Left hindlimb (tissue), 1 donor: ENCODE data around the gene ARHGAP15.

Experiments
- DNase-seq: peaks from one replicate; pipeline ENCODE4 v3.0.0-alpha.2; 2018

Gene ARHGAP15

DNA sequence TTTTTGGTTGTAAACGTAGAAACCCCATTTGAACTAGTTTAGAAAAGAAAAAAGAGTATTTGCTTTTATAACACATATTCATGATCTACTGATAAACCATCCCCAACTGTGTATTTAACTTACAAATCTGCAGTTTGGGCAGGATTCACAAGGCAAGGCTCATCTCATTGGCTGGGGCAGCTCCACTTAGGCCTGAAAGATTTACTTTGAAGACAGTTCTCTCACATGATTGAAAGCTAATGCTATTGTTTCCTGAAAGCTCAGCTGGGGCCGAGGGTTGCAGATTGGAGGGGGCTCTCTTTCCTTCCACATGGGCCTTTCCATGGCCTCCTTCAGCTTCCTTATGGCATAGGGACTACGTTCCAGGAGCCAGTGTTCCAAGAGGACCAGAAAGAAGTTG is 47.4 kb downstream of the ARHGAP15 start:
- no peak for DNase-seq

DNA sequence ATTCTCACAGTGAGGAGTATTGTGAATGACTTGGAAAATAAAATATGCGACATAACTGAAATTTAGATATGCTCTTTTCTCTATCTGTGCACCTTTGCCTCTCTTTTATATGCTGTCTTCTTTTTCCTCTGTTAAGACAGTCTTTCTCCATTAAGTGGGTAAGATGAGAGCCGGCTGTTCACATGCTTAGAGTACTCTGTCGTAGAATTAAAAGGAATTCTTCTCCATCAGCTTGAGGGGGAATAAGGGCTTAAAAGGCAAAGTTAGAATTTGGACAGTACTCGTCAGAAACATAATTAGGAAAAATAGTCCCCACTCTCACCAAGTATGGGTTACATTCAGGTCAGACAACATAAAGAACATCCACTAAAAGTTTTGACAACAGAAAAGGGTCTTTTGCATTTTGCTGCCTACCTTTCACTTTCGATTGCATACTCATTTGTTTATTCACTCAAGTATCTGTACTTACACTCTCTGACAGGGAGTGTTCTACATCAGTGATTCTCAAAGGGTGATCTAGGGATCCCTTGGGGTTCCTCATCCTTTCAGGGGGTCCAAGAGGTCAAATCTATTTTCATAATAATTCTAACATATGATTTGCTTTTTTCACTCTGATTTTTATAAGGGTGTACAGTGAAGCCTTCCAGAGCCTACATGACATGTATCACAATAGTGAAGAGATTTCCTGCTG is 48.0 kb downstream of the ARHGAP15 start:
- no peak for DNase-seq

DNA sequence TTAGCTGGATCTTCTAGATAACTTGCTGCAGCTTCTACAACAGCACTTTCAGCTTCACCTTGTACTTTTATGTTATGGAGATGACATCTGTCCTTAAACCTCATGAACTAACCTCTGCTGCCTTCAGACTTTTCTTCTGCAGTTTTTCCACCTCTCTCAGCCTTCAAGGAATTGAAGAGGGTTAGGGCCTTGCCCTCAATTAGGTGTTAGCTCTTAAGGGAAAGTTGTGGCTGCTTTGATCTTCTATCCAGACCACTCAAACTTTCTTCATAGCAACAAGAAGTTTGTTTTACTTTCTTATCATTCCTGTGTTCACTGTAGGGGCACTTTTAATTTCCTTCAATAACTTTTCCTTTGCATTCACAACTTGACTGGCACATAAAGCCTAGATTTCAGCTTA is 52.3 kb downstream of the ARHGAP15 start:
- DNase-seq, result no peak

DNA sequence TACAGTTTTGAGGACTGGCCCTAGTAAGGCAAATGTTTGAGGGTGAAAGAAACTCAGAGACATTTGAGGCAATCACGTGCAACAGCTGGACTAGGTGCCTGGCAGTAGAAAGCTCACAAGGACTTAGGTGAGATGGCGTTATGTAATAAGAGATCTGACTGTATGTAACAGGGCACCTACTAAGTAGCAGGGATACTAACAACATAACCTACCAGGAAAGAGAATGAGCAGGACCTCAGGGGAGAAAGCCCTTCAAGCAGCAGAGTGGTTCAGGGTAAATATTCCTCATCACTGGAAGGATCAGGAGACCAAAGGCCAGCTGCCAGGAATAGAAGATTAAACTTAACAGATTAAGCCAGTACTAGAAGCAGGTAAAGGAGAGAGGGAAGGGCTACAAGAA is 53.4 kb downstream of the ARHGAP15 start:
- DNase-seq, result no peak

DNA sequence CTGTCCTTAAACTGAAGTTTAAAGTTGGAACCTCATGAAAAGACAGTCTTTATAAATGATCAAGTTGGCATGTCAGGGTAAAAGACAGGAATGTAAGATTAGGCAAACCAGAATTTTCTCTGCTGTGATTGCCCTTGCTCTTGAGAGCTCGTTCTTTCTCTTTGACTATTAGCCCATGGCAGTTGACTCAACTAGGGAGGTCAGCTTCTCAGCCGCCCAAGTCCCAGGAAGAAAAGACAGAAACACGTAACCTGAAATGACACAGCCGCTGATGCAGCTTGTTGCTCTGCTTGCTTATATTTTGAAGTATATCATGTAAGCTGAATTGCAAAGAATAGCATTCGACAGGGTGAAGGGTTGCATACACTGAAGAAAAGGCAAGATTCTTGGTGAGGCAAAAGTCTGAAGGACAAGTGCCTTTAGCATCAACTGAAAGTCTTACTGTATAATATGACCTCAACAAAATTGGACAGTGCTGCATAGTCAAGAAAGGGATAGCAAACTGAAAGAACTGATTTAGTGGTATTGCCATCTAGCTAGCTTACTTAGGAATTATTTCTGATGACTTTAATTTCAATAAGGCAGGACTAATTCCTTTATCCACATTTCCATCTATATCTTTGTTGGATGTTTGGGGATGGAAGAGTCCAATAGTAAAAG is 54.7 kb downstream of the ARHGAP15 start:
- DNase-seq, result no peak

DNA sequence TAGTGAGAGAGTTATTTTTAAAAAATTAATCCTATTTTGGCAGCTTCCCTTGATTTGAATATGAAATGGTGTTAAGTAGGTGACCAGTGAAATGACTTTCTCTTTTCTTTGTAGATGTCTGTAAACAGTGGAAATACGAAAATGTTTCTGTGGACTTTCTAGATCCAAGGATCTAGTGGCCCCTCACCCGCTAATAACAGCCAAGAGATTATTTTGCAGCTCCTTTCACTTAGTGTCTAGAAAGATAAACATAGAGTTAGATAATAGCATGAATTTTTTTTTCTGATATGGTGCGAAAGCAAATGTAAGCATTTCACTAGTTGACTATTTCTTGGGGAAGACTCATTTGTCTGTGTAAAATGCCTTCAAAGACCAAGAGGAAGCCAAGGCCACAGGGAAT is 57.7 kb downstream of the ARHGAP15 start:
- no peak for DNase-seq

DNA sequence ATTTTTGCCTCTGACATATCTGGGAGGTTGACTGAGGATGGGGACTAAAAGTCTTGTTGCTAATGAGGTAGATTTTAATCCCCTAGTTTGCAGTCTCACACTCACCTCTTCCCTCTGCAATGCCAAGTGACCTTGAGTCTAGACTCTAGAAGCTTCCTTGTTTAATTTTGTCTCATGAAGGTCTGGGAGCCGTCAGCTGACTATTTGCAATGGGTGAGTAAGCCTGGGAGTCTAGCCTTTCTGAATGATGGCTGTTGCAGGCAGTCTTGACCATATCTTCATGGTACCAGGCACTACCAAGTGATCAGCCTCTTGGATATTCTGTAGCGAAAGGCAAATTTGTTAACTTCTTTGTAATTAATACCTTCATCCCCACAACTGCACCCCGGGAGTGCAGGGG is 61.2 kb downstream of the ARHGAP15 start:
- DNase-seq, result no peak

DNA sequence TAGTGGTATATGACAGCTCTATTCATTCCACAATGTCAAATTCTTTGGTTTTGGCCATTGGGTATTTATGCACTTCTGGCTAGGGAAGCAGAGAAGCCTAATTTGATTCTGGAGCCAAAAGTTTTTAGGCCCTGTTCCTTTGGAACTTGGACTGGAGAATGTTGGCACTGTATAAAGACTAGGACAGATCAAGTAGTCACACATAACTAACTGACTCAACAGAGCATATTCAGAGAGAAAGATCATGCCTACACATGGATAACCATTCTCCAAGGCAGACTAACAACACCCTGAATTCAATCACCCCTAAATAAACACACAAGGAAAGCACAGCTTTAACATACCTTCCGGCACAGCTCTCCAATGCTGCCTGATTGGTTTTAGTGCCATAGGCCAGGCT is 62.9 kb downstream of the ARHGAP15 start:
- no peak for DNase-seq

DNA sequence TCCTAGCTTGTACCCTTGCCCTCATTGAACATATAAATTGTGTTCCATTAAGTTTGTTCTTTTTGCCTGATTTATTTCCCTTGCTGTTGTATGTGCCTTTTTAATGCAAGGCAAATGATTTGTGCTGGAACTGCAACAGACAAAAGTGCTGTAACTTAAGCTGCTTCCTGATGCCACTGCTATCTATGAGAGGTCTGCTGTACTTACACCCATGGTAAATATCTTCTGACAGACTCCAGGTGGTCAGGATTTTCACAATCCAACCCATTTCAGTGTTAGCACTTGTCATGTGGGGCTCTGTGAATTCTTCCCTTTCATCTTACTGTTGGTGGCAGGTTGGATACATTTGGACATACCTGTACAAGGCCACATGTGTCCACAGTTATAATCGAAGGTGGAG is 63.5 kb downstream of the ARHGAP15 start:
- no peak for DNase-seq

DNA sequence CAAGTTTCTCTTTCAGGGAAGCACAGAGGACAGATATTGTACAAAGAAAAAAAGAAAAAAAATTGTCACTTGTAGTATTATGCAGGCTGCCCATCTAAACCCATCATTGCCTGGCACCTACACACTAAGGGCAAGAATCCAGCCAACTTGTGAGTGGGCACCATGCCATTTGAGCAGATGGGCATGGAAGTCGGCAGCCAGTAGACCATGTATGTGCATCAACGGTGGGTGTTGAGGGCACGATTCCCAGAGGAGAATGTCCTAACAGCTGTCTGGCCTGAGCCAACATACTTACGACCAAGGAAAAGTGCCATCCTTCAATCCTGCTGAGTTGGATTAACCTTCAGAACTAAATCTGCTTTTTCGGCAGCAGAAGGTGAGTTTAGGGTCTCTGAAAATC is 63.9 kb downstream of the ARHGAP15 start:
- peak; percentile 26 for DNase-seq

DNA sequence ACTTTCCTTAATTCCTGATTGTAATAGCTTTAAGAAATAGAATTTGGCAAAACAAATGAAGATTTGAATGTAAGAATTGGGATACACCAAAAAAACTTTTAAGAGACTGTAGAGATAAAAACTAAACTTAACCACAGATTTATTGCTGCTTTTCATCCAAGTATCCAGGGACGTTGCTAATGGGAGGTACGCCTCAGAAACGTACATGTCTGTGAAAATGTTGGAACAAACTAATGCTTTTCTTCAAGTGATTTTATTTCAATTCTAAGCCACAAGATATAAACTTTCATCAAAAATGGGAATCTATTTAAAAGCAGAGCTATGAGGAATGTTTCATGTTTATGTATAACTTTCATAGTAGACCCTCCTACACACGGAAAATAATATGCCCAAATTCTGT is 66.3 kb downstream of the ARHGAP15 start:
- DNase-seq, result no peak

DNA sequence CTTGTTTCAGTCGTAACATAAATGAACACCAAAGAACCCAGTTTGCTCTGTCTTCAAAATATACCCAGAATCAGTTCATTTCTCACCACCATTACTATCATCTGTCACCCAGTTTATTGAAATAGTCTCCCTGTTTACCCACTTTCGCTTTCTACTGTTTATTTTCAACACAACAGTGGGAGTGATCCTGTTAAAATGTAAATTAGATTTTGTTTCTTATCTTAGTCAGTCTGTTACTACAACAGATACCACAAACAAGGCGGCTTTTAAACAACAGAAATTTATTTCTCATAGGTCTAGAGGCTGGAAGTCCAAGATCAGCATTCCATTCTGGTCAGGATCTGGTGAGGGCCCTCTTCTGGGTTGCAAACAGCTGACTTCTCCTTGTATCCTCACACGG is 74.8 kb downstream of the ARHGAP15 start:
- no peak for DNase-seq

DNA sequence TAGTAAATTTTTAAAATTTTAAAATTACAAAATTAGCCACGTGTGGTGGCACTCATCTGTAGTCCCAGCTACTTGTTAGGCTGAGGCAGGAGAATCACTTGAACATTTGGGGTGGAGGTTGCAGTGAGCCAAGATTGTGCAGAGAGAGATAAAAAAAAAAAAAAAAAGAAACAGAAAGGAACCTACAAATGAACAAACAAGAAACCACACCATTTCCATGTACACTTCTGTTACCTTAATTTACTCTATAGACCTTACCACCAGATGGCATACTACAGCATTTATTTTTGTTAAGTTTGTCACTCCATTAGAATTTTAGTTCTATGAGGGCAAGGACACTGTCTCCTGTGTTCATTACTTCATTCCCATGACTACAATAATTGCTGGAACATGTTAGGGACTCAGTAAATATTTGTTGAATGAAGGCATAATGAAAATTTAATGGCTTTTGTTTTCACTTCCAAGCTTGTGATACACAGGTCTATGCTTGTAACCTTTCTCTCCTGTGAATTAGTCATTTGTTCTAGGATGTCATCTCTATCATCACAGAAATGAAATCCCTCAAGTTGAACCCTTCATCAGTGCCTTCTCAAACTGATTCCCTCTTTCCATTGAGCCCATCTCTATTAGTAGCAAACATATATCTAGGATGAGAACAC is 76.0 kb downstream of the ARHGAP15 start:
- no peak for DNase-seq

DNA sequence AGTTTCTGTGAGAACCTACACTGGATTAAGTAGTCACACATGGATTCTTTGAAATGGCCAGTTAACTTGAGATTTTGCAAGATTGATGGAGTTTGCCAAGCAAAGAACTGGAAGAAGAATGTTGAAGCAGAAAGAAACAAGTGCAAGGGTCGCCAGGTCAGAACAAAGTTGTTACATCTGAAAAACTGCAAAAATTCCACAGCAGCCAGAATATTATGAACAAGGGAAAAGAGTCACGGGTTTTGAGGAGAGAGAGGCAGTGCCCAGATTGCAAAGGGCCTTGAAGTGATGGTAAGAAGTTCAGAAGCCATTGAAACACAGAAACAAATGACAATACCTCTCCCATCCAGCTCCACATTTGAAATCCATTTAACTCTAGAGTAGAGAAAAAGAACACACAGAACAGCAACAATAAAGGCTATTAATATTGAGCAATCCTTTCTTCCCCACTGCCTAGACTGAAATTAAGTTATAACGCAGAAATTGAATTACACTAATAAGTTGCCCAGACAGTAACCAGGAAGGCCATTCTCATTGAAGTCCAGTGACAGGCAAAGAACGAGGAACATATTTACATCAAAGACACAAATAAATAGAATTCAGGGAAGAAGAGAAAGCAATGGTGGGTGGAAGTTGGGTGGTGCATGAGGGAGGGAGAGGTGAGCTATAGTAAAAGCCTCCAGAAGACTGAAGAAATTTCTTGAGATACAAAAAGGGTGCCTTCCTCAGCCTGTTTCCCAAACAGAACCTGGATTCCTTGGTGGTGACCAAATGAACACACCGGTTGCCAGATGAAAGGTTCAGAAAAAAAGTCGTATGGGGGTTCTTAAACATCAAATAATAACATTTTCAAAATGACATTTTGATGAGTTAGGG is 80.6 kb downstream of the ARHGAP15 start:
- no peak for DNase-seq

DNA sequence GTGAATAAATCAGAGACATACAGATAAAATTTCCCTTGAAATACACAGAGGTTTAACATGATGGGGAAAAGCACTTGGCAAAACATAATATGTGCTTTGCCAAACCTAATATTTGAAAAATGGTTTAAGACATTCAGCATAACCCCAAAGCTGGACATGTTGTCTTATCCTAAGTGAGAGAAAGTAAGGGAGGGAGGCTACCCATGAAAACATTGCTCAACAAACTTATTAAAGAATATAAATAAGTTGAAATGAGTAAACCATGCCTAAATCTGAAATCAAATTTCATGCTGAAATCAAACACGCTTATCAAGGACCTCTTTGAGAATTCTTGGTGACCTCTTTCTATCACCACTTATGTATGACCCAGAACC is 81.2 kb downstream of the ARHGAP15 start:
- DNase-seq, result no peak

DNA sequence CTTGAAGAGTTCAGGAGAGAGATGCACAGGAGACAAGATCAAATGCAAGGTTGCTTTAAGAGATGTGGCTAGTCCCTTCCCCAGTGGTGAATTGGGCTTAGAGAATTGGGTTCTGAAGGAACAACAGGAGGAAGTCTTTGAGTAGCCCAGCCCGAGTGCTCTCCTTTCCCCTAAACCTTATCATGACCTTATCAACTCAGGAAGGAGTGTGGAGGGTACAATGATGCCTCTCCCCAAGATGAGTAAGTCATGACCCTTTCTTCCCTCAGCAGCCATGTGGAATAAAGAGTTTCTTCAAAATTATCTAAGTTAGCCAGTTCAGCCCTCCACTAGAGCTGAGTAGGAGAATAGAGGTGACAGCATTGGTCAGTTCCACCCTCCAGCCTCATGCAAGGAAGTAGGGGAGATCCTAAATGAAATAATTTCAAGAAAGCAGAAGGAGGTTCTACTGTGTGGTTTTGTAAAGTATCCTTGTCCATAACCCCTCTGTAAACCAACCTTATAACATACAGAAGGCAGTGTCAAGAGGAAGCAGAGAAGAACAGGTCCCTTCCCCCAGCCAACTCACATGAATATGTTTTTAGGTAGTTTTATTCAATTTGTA is 88.4 kb downstream of the ARHGAP15 start:
- no peak for DNase-seq

DNA sequence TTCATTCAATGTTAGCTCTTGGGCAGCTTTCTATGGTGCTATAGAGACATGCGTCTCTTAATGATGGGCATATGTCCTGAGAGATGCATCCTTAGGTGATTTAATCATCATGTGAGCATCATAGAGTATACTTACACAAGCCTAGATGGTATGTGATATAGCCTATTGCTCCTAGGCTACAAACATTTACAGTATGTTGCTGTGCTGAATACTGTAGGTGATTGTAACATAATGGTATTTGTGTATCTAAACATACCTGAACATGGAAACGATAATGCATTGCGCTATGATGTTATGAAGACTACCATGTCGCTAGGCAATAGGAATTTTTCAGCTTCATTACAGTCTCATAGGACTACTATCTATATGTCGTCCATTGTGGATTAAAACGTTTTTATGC is 89.4 kb downstream of the ARHGAP15 start:
- no peak for DNase-seq

DNA sequence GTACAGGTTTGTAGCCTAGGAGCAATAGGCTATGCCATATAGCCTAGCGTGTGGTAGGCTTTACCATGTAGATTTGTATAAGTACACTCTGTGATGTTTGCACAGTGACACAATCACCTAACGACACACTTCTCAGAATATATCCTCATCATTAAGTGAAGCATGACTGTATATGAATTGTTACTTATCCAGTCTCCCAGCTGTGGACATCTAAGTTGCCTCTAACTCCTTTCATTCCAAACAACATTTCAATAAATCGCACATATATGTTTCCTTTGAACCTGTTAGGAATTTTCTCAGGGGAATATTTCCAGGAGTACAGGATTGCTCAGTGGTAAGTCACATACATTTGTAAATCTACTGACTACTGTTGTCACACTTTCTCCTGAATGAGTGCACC is 90.0 kb downstream of the ARHGAP15 start:
- no peak for DNase-seq

DNA sequence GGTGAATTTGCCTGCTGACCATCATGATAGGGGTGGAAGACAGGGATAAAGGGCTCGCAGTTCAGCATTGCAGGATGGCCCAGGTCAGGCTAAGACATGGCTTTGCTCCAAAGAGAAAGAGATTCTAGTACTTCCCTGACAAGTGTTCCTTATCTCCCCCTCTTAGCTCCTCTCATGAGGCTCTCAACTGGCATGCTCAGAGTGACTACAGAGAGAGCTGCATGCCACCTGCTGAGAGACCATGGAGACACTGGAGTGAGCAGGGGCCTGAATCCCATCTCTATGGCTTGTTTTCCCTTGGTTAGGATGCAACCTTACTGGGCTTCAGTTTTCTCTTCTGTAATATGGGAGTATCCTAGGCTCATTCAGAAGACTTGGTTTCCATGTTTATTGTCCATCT is 94.3 kb downstream of the ARHGAP15 start:
- DNase-seq, result no peak

DNA sequence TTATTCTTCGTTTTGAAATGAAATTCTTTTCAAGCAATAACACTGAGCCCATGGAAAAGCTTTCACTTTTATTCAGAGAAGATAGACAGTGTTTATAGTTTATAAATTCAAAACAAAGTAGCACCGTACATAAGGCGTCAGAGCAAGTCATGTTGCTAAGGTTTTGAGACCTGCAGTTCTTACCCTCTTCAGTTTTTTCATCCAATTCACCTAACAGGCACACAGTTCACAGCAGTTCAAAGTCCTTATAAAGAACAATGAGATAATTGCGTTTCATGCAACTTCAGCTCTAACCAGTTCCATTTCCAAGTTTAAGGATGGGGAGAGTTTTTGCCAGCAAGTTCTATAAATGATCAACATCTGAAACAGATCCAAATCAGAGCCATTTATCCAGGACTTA is 96.7 kb downstream of the ARHGAP15 start:
- DNase-seq, result no peak

DNA sequence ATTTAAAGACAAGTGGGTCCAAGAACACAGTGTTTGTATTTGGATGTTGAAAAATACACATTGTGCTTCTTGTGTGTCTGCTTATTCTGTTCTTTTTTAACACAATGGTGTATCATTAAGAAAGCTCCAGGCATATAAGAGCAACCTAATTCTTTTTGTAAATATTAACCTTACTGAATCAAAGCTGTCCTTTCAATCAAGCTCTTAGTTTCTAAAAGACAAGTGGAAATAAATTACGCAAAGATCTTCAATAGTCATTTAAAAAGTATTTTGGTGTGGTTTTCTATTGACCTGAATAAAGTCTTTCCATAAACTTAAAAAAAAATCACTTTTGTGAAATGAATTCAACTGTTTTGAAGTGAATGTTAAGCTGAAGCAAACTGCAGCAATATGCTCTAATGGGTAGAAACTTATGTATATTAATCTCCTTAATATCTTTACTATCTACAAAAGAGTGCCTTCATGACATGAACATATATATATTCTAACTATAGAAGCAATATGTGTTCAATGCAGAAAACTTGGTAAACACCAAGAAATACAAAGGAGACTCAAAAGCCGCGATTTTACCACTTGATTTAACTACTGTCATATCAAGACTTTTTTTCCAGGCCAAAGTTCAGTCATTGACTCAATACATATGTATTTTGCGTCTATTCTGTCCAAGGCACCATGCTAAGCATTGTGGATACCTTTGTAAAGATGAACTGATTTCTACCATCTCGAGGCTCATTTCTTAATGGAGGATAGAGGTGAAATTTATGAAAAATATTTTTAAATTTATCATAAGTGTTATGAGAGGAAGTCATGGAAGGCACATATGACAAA is 97.7 kb downstream of the ARHGAP15 start:
- no peak for DNase-seq

DNA sequence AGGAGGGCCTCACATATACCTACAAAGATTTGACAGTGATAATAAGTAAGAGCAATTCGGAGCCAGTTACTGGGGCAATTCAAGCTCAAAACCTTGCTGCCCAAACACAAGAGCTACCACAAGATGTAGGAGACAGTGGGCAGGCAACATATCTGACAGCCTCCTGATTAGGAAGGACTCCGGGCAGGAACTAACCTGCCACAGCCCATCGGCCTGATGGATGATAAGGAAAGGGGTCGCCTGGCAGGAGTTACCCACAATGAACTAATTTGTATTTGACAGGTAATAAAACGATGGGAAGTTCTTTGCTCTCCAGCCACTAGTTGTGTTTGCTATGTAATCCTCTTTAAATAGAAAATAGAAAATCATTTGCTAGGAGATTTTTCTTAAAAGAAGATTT is 100.2 kb downstream of the ARHGAP15 start:
- no peak for DNase-seq
